H1 (cell line): ENCODE results near the gene PLCXD1. TPM values are rescaled to one million over a fixed set of nuclear protein-coding genes. Genes with fewer than 3 reads are reported as not detected.

Experiments used
- CTCF ChIA-PET: fragments of 300-600 bp; sonication (Branson Sonifier 250); formaldehyde crosslinking; loops from one replicate; lab custom pipeline; 2021; ENCODE audit not compliant: partially characterized antibody; lab: Charles Lee
- POLR2A ChIA-PET: fragments of 300-600 bp; sonication (Branson Sonifier 250); formaldehyde crosslinking; loops from one replicate; lab custom pipeline; 2021; ENCODE audit warnings: inconsistent platforms; ENCODE audit not compliant: partially characterized antibody; lab: Charles Lee
- DNase-seq, 2 experiments: peaks; one replicate each; pipeline versions ENCODE4 v3.0.0 to v3.0.0-alpha.2; 2010 to 2022; ENCODE audit warnings: low spot score in 2 of 2, low read depth in 1 of 2, mixed read lengths in 1 of 2
- FAIRE-seq: peaks from 2 replicates; lab custom pipeline; 2011; peaks lifted over from hg19 to GRCh38; lab: Jason Lieb, UNC
- H2AFZ ChIP-seq: 2 replicates; pipeline ENCODE4 v1.8.1; 2012; ENCODE audit warnings: low read length, inconsistent platforms
- H2AK5ac ChIP-seq: 2 replicates; pipeline ENCODE4 v1.6.1; 2013; ENCODE audit warnings: low read depth, low read length
- H2BK120ac ChIP-seq: replicated peaks from 2 replicates; pipeline ENCODE3; 2013; ENCODE audit warnings: low read depth, low read length, inconsistent platforms
- H2BK12ac ChIP-seq: 2 replicates; pipeline ENCODE4 v1.6.1; 2013; ENCODE audit warnings: low read depth, low read length
- H2BK15ac ChIP-seq: 2 replicates; pipeline ENCODE4 v1.6.1; 2013; ENCODE audit warnings: low read length
- H2BK20ac ChIP-seq: 2 replicates; pipeline ENCODE4 v1.6.1; 2013; ENCODE audit warnings: low read length
- H2BK5ac ChIP-seq: 2 replicates; pipeline ENCODE4 v1.6.1; 2013; ENCODE audit warnings: low read depth, low read length
- H3K14ac ChIP-seq: 2 replicates; pipeline ENCODE4 v1.6.1; 2013; ENCODE audit warnings: inconsistent platforms; ENCODE audit not compliant: insufficient read length
- H3K18ac ChIP-seq: 2 replicates; pipeline ENCODE4 v1.6.1; 2013; ENCODE audit warnings: low read length; ENCODE audit errors: extremely low read depth
- H3K23ac ChIP-seq: 2 replicates; pipeline ENCODE4 v1.6.1; 2013; ENCODE audit warnings: inconsistent platforms; ENCODE audit not compliant: insufficient read length
- H3K23me2 ChIP-seq: 2 replicates; pipeline ENCODE4 v1.6.1; 2013; ENCODE audit warnings: low read depth, low read length
- H3K27ac ChIP-seq: 2 replicates; pipeline ENCODE4 v1.6.1; 2011; ENCODE audit warnings: low read depth, low read length, inconsistent platforms
- H3K27me3 ChIP-seq, 4 experiments: replicated peaks in 1 of 4; 1 replicate in 1 of 4; 2 replicates in 3 of 4; pipeline versions ENCODE4 v1.6.1 to v1.8.1; 2011 to 2013; ENCODE audit warnings: low read length in 3 of 4, mild to moderate bottlenecking in 3 of 4, inconsistent platforms in 2 of 4, mixed read lengths in 2 of 4, moderate library complexity in 1 of 4; ENCODE audit not compliant: control insufficient read depth in 3 of 4, insufficient read depth in 3 of 4; ENCODE audit errors: extremely low read depth in 1 of 4
- H3K36me3 ChIP-seq, 4 experiments: 2 replicates each; pipeline versions ENCODE4 v1.6.1 to v1.8.1; 2011 to 2013; ENCODE audit warnings: mild to moderate bottlenecking in 4 of 4, low read length in 3 of 4, moderate library complexity in 2 of 4, control low read depth in 1 of 4, inconsistent platforms in 1 of 4; ENCODE audit not compliant: insufficient read depth in 4 of 4, control insufficient read depth in 2 of 4
- H3K4ac ChIP-seq: replicated peaks from 2 replicates; pipeline ENCODE3; 2013; ENCODE audit warnings: low read length, low read depth, mixed read lengths, inconsistent platforms; ENCODE audit not compliant: insufficient read length
- H3K4me1 ChIP-seq, 4 experiments: replicated peaks in 1 of 4; 1 replicate in 1 of 4; 2 replicates in 3 of 4; pipeline versions ENCODE4 v1.6.1 to v1.8.1; 2011 to 2013; ENCODE audit warnings: low read length in 3 of 4, inconsistent platforms in 2 of 4, mixed read lengths in 1 of 4; ENCODE audit not compliant: insufficient read depth in 4 of 4, control insufficient read depth in 3 of 4
- H3K4me2 ChIP-seq, 2 experiments: 2 replicates each; pipeline versions ENCODE4 v1.6.1 to v1.8.1; 2011 to 2013; ENCODE audit warnings: low read depth in 2 of 2, low read length in 2 of 2, control low read depth in 1 of 2, inconsistent platforms in 1 of 2, mild to moderate bottlenecking in 1 of 2; ENCODE audit not compliant: insufficient read depth in 1 of 2
- H3K4me3 ChIP-seq, 4 experiments: fragments of 200-600, 300-600 bp in 1 of 4; sonication (generic), shearing (Covaris generic), sonication (Bioruptor Twin) in 1 of 4; 2 replicates each; pipeline versions ENCODE4 v1.5.1 to v1.8.1; 2011 to 2016; ENCODE audit warnings: low read length in 4 of 4, low read depth in 3 of 4, control low read depth in 2 of 4, inconsistent platforms in 2 of 4, mild to moderate bottlenecking in 2 of 4, mixed read lengths in 1 of 4, moderate library complexity in 1 of 4; ENCODE audit not compliant: insufficient read depth in 2 of 4; ENCODE audit errors: extremely low read depth in 1 of 4
- H3K56ac ChIP-seq: replicated peaks from 2 replicates; pipeline ENCODE3; 2013; ENCODE audit warnings: low read depth, mild to moderate bottlenecking, mixed read lengths, low read length, inconsistent platforms; ENCODE audit not compliant: insufficient read length
- H3K79me1 ChIP-seq: 2 replicates; pipeline ENCODE4 v1.6.1; 2013; ENCODE audit warnings: low read depth, low read length, control low read depth
- H3K79me2 ChIP-seq, 2 experiments: 2 replicates each; pipeline versions ENCODE4 v1.6.1 to v1.8.1; 2012 to 2013; ENCODE audit warnings: low read length in 2 of 2, mild to moderate bottlenecking in 2 of 2, inconsistent platforms in 1 of 2; ENCODE audit not compliant: insufficient read depth in 2 of 2, control insufficient read depth in 1 of 2
- H3K9ac ChIP-seq, 4 experiments: replicated peaks in 1 of 4; 1 replicate in 1 of 4; 2 replicates in 3 of 4; pipeline versions ENCODE4 v1.6.1 to v1.8.1; 2011 to 2013; ENCODE audit warnings: low read depth in 3 of 4, low read length in 3 of 4, control low read depth in 2 of 4, mild to moderate bottlenecking in 2 of 4, moderate library complexity in 2 of 4, inconsistent platforms in 1 of 4; ENCODE audit errors: extremely low read depth in 1 of 4
- H3K9me3 ChIP-seq, 2 experiments: 2 replicates each; pipeline versions ENCODE4 v1.6.1 to v1.8.1; 2012 to 2013; ENCODE audit warnings: mild to moderate bottlenecking in 2 of 2, moderate library complexity in 2 of 2, control low read depth in 1 of 2, inconsistent platforms in 1 of 2, low read depth in 1 of 2, low read length in 1 of 2, mixed read lengths in 1 of 2; ENCODE audit not compliant: insufficient read depth in 2 of 2
- H4K20me1 ChIP-seq, 2 experiments: replicated peaks in 1 of 2; 2 replicates each; pipeline versions ENCODE3 to v1.8.1; 2011 to 2013; ENCODE audit warnings: inconsistent platforms in 2 of 2, low read length in 2 of 2, mild to moderate bottlenecking in 1 of 2; ENCODE audit not compliant: insufficient read depth in 2 of 2, control insufficient read depth in 1 of 2
- H4K5ac ChIP-seq: 2 replicates; pipeline ENCODE4 v1.6.1; 2013; ENCODE audit warnings: low read length, low read depth, mixed read lengths, inconsistent platforms; ENCODE audit not compliant: insufficient read length
- H4K8ac ChIP-seq: 2 replicates; pipeline ENCODE4 v1.8.0; 2013; ENCODE audit warnings: mild to moderate bottlenecking, moderate library complexity, low read length, inconsistent platforms; ENCODE audit not compliant: insufficient read depth; ENCODE audit errors: extremely low read depth
- H4K91ac ChIP-seq: replicated peaks from 2 replicates; pipeline ENCODE3; 2013; ENCODE audit warnings: low read length, mixed read lengths, inconsistent platforms; ENCODE audit not compliant: insufficient read length
- HDAC6 ChIP-seq: IDR thresholded peaks from one replicate; pipeline ENCODE4 v1.7.1; 2012; ENCODE audit warnings: low read depth, mild to moderate bottlenecking, inconsistent platforms, low read length, moderate library complexity
- KDM4A ChIP-seq: IDR thresholded peaks from one replicate; pipeline ENCODE4 v1.7.1; 2012; ENCODE audit warnings: low read depth, mild to moderate bottlenecking, moderate library complexity, low read length, inconsistent platforms; ENCODE audit not compliant: severe bottlenecking
- SAP30 ChIP-seq: fragments of 300-600 bp; sonication (generic); IDR thresholded peaks from 2 replicates; pipeline ENCODE4 v1.7.1; 2012; ENCODE audit warnings: low read length, moderate library complexity, mild to moderate bottlenecking, inconsistent platforms; ENCODE audit not compliant: insufficient read depth, insufficient replicate concordance
- TCF12 ChIP-seq: IDR thresholded peaks from 2 replicates; pipeline ENCODE4 v1.6.1; 2011; ENCODE audit warnings: low read depth, mild to moderate bottlenecking, low read length
- YY1 ChIP-seq: IDR thresholded peaks from 2 replicates; pipeline ENCODE4 v1.6.1; 2011; ENCODE audit warnings: low read depth, mild to moderate bottlenecking, low read length
- ZNF274 ChIP-seq: IDR thresholded peaks from 2 replicates; pipeline ENCODE4 v1.7.0; 2012; ENCODE audit warnings: low read length, borderline replicate concordance; ENCODE audit errors: extremely low read depth
- WGBS, 2 experiments: shearing (Covaris generic) in 1 of 2; methylation state at CpG; one replicate each; pipeline versions ENCODE4 v1.1.6 to v1.1.7; 2013 to 2015; ENCODE audit warnings: low lambda C conversion rate in 2 of 2, mixed read lengths in 2 of 2, inconsistent platforms in 1 of 2, low coverage in 1 of 2, missing lambda C conversion rate in 1 of 2; ENCODE audit not compliant: insufficient replicate concordance in 2 of 2, insufficient coverage in 1 of 2, insufficient read length in 1 of 2; ENCODE audit errors: extremely low coverage in 1 of 2, missing lambda C conversion rate in 1 of 2; 5-methylcytosine and 5-hydroxymethylcytosine counted together
- polyA plus RNA-seq, 7 experiments: library from polyadenylated mRNA; depleted of rRNA in 3 of 7; stranded (reverse) in 5 of 7; unstranded in 2 of 7; fragments of >200 nt in 5 of 7; fragments of 200-250 nt in 2 of 7; gene quantifications; 1 replicate in 5 of 7; 2 replicates in 1 of 7; 4 replicates in 1 of 7; pipeline versions ENCODE4 v1.2.1 to v1.2.3, GENCODE V29; 2011 to 2013; ENCODE audit warnings: missing spikeins in 2 of 7, mixed read lengths in 2 of 7
- total RNA-seq: library from RNA; stranded (reverse); fragmentation: NEBNext Ultra II Directional; extraction: Animal tissue kit (Norgen Biotek cat#: 25700); gene quantifications from 2 replicates; pipeline ENCODE4 v1.2.1, GENCODE V29; 2021
- TF ChIP-seq, protein P1 (sequence below): IDR thresholded peaks from 2 replicates; pipeline ENCODE4 v1.6.1; 2012; ENCODE audit warnings: low read length, inconsistent platforms

Gene PLCXD1
- total and polyA plus RNA-seq, 2 of the 8 experiments (the other 6 are each of a cell fraction or from before 2014, with no cell fraction given), result 93.6 to 124 TPM

DNA sequence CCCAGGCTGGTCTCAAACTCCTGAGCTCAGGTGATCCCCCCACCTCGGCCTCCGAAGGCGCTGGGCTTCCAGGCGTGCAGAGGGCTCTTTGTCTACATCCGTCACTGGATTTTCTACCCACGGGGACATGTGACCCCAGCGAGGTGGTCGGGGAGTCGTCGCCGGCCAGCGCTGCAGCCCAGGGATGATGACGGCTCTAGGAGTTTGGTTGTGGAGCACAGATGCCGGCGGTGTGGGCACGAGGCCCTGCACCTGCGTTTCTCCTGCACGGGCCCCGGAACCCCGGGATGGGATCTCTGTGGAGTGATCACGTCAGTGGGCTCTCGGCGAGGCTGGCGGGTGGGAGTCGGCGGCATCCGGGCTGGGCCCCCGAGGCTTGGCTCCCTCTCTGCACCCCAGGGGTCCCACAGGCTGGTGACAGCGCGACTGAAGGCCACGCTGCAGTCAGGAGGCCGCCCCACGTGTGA is 46.5 kb downstream of the PLCXD1 start:
- Histone ChIP-seq H3K36me3 (no peaks in the 10 kb centered on the region), H3K23me2 (no peaks in the 10 kb centered on the region; the same call in 1 of the 2 replicates), H3K18ac (no peak overlapping the region), H4K20me1 (peaks cover 0 to 3% of the 10 kb centered on the region in 2 experiments), H2BK120ac (no peak overlapping the region), H3K4me3 (no peak overlapping the region), H2BK20ac (no peak overlapping the region), H2AK5ac (no peak overlapping the region), H3K14ac (no peak overlapping the region), H3K79me1 (no peaks in the 10 kb centered on the region), H3K4me1 (peaks cover 0 to 6% (median 2%) of the 10 kb centered on the region in 4 experiments; a peak in 4 of 7 replicates), H2BK15ac (no peak overlapping the region), H2AFZ (no peak overlapping the region), H3K27ac (no peak overlapping the region), H3K27me3 (peaks cover 0 to 2% (median 0%) of the 10 kb centered on the region in 4 experiments; a peak in 1 of 7 replicates), H3K56ac (no peak overlapping the region), H4K5ac (no peak overlapping the region), H3K9ac (no peak overlapping the region), H3K9me3 (no peaks in the 10 kb centered on the region), H3K4me2 (no peak overlapping the region), H3K79me2 (no peaks in the 10 kb centered on the region), H2BK12ac (no peak overlapping the region), H3K4ac (no peak overlapping the region), H4K91ac (no peak overlapping the region), H4K8ac (no peak overlapping the region), H2BK5ac (no peak overlapping the region), H3K23ac (no peak overlapping the region)
- no peak for DNase-seq
- CTCF ChIA-PET, result no interaction called here
- FAIRE-seq, result no peak
- WGBS, 2 experiments, result 88% methylated on average over 18 of the region's 33 CpGs; no CpG with 5 or more reads in 1 of the 2 experiments
- POLR2A ChIA-PET, result no interaction called here
- TF ChIP-seq SAP30 (no peak), TCF12 (no peak), KDM4A (no peak), YY1 (no peak), ZNF274 (no peak), HDAC6 (no peak)
- TF ChIP-seq, protein P1, sequence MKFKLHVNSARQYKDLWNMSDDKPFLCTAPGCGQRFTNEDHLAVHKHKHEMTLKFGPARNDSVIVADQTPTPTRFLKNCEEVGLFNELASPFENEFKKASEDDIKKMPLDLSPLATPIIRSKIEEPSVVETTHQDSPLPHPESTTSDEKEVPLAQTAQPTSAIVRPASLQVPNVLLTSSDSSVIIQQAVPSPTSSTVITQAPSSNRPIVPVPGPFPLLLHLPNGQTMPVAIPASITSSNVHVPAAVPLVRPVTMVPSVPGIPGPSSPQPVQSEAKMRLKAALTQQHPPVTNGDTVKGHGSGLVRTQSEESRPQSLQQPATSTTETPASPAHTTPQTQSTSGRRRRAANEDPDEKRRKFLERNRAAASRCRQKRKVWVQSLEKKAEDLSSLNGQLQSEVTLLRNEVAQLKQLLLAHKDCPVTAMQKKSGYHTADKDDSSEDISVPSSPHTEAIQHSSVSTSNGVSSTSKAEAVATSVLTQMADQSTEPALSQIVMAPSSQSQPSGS, result no peak
